OCI-LY7 (cell line): ENCODE measurements around the gene NAV2.

Experiments
- CTCF ChIP-seq: fragments of 200-600 bp; sonication (generic); conservative IDR thresholded peaks from 2 replicates; pipeline ENCODE4 v1.5.1; 2014; ENCODE audit warnings: mild to moderate bottlenecking, antibody characterized with exemption, low read length, moderate library complexity, mixed read lengths
- EZH2phosphoT487 ChIP-seq: fragments of 200-600 bp; sonication (generic); IDR thresholded peaks from 2 replicates; pipeline ENCODE4 v1.6.1; 2018; ENCODE audit warnings: low read depth, borderline replicate concordance, mild to moderate bottlenecking, mixed run types, antibody characterized with exemption, low read length, moderate library complexity, mixed read lengths

GRCh38 chr11:19878520-19878919 is 165.9 kb downstream of the NAV2 start:
- TF ChIP-seq CTCF (no peak), EZH2phosphoT487 (no peak)
